GM19463 (cell line): ENCODE results near the gene CRYL1.

Experiments used
- ATAC-seq: cut with Tn5 transposase; IDR thresholded peaks from one replicate; pipeline ENCODE4 v1.9.1; 2021; ENCODE audit warnings: mild to moderate bottlenecking, moderate library complexity; ENCODE audit not compliant: unreplicated experiment

CRYL1 gene

DNA sequence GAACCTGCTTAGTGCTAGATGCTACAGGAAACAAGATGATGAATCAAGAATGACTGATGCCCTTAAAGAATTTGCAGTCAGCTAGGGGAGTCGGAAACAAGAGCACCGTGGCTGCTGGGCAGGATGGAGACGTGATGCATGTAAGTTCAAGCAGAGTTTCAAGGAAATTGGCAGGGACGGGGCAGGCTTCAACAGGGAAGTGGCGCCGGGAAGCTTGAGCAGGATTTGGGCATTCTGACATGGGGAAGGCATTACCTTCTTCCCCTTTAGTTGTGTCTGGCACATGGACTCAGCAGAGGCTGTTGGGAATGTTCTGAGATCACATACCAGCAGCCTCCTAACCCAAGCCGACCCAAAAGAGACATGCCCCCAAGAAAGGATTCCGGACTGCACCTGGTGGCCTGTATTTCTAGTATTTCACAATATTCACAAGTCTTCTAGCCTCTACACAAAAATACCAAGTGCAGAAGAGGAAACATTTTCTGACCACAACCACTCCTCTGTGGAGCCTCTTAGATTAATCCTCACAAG, 138.2 kb downstream of the CRYL1 start:
- ATAC-seq: no peak

DNA sequence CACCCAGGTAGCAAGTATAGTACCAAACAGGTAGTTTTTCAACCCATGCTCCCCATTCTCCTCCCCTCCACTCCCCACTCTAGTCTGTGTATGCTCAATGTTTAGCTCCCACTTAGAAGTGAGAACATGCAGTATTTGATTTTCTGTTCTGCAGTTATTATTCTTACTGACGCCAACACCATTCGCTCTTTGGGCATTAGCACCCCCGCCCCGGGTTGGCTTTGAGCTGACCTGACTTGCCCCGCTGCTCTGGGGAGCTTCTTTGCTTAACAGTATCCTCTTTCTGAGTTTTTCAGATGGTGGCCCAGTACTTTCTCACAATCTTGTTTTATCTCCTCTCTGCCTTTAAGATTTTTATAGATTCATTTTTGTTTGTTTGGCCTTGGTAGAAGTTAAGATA, 138.7 kb downstream of the CRYL1 start:
- ATAC-seq: no peak

DNA sequence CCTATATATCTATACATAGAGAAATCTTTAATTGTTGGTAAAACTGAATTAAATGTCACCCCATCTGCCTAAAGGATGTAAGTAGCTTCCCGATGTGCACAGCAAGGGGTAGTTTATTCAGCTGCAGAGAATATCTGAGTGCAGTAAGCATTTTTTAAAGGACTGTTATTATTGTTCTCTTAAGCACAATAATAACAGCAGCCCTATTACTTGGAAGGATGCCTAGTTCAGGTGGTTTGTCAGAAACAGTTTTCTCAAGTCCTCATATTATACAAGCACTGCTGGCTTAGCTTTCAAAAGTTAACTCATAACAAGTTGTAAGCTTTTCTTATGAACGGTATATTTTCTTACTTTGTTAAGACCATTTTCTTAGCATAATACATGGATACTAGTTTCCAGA, 142.6 kb downstream of the CRYL1 start:
- no peak for ATAC-seq

DNA sequence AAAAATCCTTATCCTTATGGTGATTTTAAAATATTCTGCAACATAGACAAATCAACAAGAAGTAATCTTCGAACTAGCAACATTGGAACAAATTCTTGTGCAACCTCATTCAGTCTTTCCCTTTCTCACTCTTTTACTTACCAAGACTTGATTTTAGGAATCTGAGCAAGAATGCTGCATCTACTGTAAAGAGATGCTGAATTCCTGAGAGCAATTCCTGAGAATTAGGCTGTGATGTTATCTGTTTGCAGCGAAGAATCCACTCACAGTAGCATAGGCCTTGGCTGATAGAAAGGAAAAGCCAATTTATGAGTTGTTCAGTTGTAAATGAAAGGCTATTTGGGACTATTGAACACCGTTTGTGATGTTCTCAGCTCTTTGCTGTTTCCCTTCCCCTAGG, 144.3 kb downstream of the CRYL1 start:
- no peak for ATAC-seq

DNA sequence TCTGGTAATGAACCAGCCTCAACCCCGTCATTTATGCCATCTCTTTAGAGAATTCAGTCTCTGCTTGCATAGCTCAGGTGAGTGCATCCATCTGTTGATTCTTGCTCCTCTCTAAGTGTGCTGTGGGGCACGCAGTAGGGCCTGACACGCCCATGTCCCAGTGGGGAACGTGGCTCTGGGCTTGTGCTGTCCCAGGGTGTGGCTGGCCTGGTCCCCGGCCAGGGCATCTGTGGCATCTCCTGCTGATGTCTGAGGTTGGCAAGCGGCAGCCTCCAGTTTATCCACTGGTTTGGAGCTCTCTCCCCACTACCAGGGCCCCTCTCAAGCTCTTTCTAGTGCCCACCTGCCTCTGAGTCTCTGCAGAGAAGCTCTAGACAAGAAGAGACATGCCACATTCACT, 146.9 kb downstream of the CRYL1 start:
- ATAC-seq: no peak

DNA sequence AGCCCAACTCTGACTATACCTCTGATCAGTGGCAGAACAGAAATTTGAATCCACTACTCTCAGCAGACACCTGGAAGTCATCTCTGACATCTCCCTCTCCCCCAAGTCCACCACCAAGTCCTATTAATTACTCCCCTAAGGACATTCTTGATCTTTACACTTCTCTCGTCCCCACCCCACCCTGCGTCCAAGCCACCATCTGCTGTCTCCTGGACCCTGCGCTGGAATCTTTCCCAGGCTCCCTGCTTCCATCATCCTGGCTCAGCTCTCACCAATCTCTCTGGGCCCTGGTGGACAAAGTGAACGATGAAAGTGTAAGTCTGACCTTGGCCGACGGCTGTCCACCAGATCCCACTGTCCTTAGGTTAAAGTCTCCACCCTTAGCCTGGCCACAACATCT, 147.9 kb downstream of the CRYL1 start:
- ATAC-seq: no peak

DNA sequence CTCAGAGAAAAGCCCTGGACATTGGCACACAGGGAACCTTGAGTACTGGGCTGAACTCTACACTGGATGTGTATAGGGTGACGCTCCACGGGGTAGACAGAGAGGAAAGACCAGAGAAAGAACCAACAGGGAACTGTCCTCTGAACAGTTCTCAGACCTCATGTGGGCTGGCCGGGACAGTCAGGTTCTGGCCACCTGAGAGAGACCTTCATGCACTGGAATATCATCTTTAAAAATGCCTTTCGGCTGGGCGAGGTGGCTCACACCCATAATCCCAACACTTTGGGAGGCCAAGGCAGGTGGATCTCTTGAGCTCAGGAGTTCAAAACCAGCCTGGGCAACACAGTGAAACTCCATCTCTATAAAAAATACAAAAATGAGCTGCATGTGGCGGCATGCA, 149.8 kb downstream of the CRYL1 start:
- ATAC-seq: no peak

DNA sequence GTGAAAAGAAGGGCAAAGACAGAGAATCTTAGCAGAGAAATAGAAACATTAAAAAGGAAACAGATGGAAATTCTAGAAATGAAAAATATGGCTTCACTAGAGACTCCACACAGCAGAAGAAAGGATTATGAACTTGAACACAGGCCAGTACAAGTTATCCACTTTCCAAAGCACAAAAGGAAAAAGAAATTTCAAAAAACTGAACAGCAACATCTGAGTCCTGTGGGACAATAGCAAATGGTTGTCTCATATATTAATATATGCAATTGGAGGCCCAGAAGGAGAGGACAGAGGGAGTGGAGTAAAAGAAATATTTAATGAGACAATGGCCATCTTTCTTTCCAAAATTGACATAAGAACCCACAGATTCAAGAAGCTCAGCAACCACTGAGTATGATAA, 151.8 kb downstream of the CRYL1 start:
- no peak for ATAC-seq

DNA sequence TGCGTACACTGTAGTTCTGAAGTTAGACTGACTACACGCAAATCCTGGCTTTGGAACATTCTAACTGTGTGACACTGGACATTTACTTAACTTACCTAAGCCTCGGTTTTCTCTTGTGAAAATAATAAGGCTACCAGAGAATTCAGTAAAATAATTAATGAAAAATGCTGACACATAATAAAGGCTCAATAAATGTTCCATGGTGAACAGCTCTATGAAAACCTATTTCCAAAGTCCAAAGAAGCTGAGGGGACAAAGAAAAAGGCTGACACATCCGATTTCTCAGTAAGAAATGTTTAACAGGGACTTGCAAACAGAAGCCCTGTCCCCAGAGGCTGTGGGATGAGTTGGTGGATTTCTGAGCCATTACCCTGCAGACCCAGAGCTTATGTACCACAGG, 153.8 kb downstream of the CRYL1 start:
- ATAC-seq: no peak

DNA sequence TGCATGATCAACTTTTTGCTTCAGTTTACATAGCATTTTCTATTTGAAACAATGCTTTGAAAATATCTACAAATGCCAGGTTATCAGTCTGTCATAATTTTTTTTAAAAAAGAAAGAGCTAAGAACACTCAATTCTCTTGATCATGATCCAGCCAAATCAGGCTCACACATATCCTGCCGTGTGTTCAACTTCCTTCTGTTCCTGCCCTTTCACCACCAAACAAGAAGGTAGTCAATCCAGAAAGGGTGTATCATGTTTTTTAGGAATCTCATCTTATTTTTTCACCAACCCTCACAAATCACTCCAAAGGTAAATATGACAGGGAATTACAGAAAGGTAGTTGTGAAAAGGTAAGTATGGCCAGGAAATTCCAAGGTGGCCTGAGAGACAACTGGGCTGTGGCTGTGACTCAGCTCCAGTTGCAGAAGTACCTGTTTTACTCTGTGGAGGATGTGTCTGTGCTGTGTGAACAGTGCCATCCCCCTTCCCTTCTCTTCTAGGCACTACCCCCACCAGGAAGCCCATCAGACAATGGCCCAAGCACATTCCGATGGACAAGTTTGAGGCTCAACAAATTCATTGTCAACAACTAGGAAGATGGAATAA, 154.7 kb downstream of the CRYL1 start:
- ATAC-seq: no peak

DNA sequence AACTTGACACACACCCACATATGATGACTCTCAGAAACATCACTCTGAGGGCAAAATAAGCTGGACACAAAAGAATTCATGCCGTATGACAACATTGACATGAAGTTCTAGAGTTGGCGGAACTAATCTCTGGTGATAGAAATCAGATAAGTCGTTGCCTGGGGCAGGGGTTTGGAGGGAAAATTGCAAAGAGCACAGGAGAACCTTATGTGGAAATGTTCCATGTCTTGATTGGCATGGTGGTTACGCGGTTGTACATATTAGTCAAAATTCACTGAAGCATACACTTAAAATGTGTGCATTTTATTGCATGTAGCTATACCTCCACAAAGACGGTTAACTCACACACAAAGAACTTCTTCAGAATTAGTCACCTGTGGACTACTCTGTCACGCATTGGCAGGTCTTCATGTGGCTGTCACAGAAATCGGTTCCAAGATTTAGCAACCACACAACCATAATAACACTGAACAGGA, 155.7 kb downstream of the CRYL1 start:
- ATAC-seq: peak; percentile 63

DNA sequence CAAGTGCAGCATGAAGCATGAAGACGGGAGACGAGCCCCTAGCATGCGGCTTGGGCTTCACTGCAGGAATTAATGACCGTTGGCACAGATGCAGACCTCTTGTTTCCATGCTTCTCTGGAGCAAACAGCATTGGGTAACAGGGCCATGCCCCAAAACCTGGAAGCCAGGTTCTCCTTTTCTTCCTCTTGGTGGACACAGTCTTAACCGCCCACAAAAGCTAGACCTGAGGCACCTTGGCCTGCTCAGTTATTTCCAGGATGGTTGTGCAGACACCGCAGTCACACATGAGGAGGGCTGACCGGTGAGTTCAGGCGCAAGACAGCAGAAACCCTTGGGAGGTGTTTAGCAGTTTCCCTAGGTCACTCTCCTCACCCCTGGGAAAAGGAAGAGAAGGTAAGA, 159.6 kb downstream of the CRYL1 start:
- ATAC-seq: no peak

DNA sequence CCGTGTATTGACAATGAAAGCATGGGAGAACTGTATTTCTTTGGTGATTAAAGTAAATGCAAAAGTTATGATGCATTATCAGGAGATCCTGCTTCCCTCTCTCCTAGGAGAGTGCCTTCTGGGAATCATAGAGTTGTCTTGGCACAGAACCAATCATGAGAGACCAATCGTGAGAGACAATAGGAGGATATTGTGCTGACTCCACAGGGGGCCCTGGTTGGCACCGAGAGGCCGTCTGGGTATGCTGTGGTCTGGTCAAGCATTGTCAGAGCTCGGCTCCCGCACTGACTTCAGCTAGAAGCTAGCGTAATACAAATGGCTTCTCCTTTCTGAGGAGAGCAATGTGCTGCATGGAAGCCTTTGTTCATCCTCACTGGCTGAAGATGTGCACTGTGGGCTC, 162.1 kb downstream of the CRYL1 start:
- ATAC-seq: no peak

DNA sequence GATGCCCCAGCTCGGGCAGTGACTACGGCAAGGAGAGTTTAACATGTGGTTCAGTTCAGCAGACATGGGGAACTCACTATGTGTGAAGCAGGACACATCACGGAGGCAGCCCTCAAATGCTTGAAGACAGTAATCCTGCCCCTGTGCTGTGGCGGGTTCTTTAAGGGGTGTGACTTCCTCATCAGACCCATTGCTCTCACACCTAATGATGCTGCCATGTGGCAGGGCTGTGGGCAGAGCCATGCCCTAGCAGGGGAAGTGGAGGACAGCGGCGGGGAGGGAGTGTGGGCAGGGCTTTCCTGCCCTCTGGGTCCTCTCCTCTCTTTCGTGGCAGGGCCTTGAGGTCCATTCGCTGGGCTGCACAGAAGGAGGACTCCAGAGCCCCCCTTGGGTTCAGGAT, 162.5 kb downstream of the CRYL1 start:
- no peak for ATAC-seq

DNA sequence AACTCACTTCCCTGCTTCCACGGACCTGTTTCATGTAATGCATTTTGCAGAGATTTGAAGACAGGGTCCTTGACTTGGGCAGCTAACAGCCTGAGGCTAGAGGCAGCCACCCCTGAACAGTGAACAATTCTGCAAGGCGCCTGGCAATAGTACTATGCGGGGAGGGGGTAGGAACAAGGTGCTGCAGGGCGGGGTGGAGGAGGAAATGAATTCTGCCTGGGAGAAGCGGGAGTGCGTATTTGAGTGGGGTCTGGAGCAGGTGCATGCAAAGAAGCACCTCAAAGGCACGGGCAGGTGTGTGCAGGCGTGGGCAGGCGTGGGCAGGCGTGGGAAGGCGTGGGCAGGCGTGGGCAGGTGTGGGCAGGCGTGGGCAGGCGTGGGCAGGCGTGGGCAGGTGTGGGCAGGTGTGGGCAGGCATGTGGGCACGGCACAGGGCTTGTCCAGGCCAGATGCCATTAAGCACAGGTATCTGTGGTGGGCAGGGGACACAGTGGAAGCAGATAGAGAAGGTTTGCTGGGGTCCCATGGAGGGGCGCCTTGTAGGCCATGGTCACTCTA, 163.1 kb downstream of the CRYL1 start:
- no peak for ATAC-seq

DNA sequence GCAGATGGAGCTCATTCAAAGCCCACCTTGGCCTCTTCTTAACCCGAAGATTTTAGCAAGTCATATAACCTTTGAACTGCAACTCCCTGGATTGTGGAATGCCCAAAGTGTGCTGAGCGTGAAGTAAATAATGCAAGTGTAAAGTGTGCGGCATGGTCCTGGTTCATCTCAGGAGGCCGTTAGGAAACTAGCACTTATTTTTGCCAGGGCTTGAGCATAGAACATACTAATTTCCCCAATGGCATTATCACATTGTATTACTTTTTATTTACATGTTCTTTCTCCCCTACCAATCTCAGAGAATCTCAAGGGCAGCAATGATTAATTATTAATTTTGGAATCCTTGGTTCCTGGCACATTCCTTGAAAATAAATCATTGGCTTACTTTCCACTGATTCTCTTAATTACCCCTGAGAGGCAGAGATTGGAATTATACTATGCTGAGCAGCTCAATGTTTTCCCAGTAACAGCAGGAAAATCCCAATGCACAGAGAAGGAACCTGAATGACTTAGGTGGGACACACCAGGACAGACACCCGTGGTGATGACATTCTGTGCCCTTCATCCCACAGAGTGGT, 164.7 kb downstream of the CRYL1 start:
- ATAC-seq: no peak

DNA sequence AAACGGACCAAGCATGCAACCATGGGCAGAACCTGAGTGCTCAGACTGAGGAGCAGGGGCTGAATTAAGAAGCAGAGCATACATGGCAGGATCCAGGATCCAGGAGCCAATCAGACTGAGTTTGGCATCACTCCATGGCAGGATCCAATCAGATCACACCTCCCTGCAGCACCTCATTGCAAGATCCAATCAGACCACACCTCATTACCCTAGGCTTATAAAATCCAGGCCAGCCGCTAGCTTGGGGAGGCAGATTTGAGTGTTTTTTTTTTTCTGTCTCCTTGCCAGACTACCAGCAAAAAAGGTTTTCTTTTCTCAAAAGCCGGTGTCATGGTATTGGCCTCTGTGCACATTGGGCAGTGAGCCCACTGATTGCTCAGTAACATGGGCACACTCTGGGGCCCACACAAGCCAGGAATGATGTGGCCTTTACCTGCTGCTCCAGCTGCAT, 165.6 kb downstream of the CRYL1 start:
- ATAC-seq: no peak

DNA sequence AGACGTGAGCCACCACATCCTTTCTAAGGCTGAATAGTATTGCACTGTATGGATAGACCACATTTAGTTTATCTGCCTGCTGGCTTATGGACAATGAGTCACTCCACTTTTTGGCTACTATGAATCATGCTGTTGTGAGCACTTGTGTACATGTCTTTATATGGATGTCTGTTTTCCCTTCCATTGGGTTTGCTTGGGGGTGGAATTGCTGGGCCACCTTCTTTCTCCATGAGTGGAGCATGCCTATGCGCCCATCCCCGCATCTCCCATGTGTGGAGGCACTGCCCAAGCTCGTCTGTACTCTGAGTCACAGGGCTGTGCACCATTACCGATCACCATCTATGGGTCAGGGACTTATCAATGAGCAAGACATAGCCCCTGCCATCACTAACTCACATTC, 166.3 kb downstream of the CRYL1 start:
- ATAC-seq: no peak

DNA sequence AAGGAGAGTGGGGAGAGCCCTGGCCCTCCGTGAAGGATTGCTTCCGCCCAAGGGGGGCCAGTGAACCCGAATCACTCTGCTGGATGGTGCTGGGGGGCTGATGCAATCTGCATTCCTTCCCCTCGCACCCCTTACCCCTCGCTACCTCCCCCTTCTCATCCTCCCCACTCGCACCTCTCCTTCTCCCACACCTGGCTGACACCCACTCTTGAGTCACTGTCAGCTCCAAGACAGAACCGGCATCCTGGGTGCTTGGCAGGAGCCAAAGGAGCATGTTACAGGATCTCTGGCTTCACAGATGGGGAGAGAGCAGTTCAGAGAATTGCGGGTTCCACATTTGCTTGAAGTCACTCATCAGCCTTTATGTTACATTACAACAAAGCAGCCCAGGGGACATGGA, 167.6 kb downstream of the CRYL1 start:
- ATAC-seq: no peak

DNA sequence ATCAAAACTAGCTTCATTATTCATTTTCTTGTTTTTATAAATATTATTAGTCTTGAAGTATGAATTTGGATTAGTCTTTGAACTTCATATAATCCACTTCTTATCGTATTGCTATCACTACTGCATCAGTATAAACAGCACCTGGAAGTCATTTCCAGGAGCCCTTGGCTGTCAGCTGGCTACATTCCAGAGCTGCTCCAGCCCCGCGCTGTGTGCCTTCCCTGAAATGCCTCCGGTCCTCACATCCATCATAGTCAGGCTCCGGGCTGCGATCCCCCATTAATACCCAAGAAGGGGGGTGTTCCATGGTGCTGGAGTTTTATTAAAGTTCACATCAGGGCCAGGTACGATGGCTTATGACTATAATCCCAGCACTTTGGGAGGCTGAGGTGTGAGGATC, 169.2 kb downstream of the CRYL1 start:
- no peak for ATAC-seq

DNA sequence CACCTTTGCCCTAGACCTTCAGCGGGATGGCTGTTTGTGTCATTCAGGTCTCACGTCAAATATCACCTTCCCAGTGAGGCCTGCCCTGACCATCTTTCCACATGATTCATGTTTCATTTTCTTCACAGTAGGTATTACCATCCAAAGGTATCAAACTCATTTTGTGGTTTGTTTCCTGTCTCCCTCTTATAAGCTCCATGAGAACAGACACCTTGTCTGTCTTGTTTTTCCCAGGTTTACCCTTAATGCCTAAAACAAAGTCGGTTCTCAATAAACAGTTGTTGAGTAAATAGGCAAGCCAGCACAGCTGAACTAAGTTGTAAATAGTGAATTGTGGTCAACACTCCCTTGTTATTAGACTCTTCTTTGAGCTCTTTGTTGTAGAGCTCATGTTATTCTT, 170.9 kb downstream of the CRYL1 start:
- no peak for ATAC-seq

DNA sequence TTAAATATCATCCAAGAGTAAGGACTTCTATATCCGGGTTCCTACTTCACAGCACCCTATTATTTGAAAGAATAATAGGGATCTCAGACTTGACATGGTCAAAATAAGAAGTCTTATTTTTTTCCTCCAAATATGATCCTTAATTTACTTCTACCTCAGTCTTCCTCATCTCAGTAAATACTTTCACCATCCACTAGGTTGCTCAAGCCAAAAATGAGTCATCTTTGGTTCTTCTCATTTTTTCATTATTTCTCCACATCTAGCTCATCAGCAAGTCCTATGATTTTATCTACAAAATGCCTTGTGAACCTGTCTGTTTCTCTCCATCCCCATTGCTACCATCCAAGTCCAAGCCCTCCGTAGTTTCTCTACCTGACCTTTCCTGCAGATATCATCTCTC, 171.7 kb downstream of the CRYL1 start:
- ATAC-seq: no peak
